Transverse colon (tissue), 3 donors: ENCODE data around the gene RTP3.

Experiments used
- EP300 ChIP-seq: sonication (generic); formaldehyde crosslinking; IDR thresholded peaks from one replicate; pipeline ENCODE4 v1.6.1; 2017; ENCODE audit warnings: antibody characterized with exemption, low read depth
- TF ChIP-seq, protein P1 (sequence below), 5 experiments: fragments of 200-600 bp in 3 of 5; fragments of 450-650 bp in 2 of 5; sonication (generic) in 3 of 5; IDR thresholded peaks; 1 replicate in 2 of 5; 2 replicates in 3 of 5; pipeline ENCODE4 v1.5.1; 2016 to 2017; ENCODE audit warnings: antibody characterized with exemption in 5 of 5, inconsistent platforms in 3 of 5, mild to moderate bottlenecking in 2 of 5, moderate library complexity in 1 of 5

DNA sequence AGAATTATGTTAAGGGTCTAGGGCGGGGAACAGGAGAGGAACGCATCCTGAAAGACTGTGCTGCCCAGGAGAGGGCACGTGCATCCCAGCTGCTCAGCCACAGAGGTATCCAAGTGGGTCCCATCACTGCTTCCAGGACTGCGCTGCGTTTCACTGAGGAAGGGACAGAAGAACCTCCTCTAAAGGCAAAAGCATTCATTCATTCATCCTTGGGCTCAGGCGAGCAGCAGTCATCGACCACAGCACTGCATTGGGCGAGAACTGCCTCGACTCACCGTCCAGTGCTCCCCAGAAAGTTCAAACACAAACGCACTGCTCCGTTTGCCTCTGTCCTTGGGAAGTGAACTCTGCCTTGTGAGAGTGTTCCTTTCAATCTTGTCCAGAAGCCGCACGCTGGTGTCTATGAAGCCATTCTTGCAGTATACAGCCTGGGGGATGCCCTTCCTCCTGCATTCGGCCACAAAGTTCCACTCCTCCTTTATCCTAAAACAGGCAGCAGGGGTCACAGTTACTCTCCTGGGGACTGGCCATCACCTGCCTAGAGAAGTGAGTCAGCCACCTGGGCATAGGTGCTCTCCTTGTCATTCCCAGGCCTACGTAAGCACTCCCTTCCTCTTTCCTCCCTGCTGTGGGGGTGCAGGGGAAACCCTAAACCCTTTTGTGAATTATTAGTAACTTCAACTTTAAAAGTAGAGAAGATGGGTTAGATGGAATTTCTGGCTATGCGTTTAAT, 47.2 kb downstream of the RTP3 start:
- TF ChIP-seq, protein P1, sequence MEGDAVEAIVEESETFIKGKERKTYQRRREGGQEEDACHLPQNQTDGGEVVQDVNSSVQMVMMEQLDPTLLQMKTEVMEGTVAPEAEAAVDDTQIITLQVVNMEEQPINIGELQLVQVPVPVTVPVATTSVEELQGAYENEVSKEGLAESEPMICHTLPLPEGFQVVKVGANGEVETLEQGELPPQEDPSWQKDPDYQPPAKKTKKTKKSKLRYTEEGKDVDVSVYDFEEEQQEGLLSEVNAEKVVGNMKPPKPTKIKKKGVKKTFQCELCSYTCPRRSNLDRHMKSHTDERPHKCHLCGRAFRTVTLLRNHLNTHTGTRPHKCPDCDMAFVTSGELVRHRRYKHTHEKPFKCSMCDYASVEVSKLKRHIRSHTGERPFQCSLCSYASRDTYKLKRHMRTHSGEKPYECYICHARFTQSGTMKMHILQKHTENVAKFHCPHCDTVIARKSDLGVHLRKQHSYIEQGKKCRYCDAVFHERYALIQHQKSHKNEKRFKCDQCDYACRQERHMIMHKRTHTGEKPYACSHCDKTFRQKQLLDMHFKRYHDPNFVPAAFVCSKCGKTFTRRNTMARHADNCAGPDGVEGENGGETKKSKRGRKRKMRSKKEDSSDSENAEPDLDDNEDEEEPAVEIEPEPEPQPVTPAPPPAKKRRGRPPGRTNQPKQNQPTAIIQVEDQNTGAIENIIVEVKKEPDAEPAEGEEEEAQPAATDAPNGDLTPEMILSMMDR (IDR thresholded peaks at IDR 0.05) = no peak
- no peak for TF ChIP-seq EP300
